Loucy (cell line): Measurements from ENCODE around the gene PPM1B.

Experiments
- CTCF ChIP-seq: fragments of 200-600 bp; sonication (generic); conservative IDR thresholded peaks from 2 replicates; pipeline ENCODE4 v1.5.1; 2014; ENCODE audit warnings: mild to moderate bottlenecking, antibody characterized with exemption, low read length
- EZH2phosphoT487 ChIP-seq: fragments of 200-600 bp; IDR thresholded peaks from 2 replicates; pipeline ENCODE4 v1.6.1; 2018; ENCODE audit warnings: antibody characterized with exemption, mild to moderate bottlenecking, moderate library complexity, borderline replicate concordance

- TF ChIP-seq CTCF: no peak
- TF ChIP-seq EZH2phosphoT487: no peak
These were observed 32.9 kb upstream of the PPM1B start for GRCh38 chr2:44135771-44136170.
